ENCODE results near the gene SLC51B. TPM values are rescaled to one million over a fixed set of nuclear protein-coding genes. Genes with fewer than 3 reads are reported as not detected.

Gene SLC51B
- total RNA-seq, 2 experiments from 2014 or later, result not detected

- peak; percentile 27 for DNase-seq (ENCODE audit: low spot score)
- intact Hi-C loops (cut with micrococcal nuclease; ENCODE audit: unreplicated experiment), result loop anchor here (5.0 kb wide), 2 partner anchors 186 to 296 kb away; partner anchors contain the start of gene PLEKHO2
- Histone ChIP-seq H3K4me3 (ENCODE audit: low read depth, low read length, poor library complexity, severe bottlenecking) (peak overlapping the region; percentile 80), H3K27ac (ENCODE audit: low read depth, low read length, poor library complexity, severe bottlenecking) (no peak overlapping the region), H2AFZ (ENCODE audit: low read length) (peak overlapping the region; percentile 24; the same call in 1 of the 2 replicates), H4K20me1 (ENCODE audit: insufficient read depth, low read length) (no peaks in the 10 kb centered on the region), H3K79me2 (ENCODE audit: insufficient read depth, low read depth, low read length) (peaks cover 13% of the 10 kb centered on the region; the same call in 1 of the 2 replicates), H3K4me1 (ENCODE audit: insufficient read depth, low read length, poor library complexity, severe bottlenecking) (peaks cover 16% of the 10 kb centered on the region), H3K9me2 (ENCODE audit: insufficient read depth, low read length) (no peaks in the 10 kb centered on the region), H3K9me3 (ENCODE audit: low read length) (no peaks in the 10 kb centered on the region), H3K36me3 (ENCODE audit: insufficient read depth, low read length) (peaks cover 25% of the 10 kb centered on the region), H3K4me2 (ENCODE audit: low read length) (peak overlapping the region; percentile 75)
- ChIA-PET CTCF (ENCODE audit: unreplicated experiment) (no interaction called here), POLR2A (no interaction called here)
- BruUV-seq (replicated peaks), result no TSS peak
- TF ChIP-seq EZH2phosphoT487 (IDR thresholded peaks at IDR 0.05; ENCODE audit: borderline replicate concordance, low read depth, low read length), result no peak
- TF ChIP-seq, protein P1, sequence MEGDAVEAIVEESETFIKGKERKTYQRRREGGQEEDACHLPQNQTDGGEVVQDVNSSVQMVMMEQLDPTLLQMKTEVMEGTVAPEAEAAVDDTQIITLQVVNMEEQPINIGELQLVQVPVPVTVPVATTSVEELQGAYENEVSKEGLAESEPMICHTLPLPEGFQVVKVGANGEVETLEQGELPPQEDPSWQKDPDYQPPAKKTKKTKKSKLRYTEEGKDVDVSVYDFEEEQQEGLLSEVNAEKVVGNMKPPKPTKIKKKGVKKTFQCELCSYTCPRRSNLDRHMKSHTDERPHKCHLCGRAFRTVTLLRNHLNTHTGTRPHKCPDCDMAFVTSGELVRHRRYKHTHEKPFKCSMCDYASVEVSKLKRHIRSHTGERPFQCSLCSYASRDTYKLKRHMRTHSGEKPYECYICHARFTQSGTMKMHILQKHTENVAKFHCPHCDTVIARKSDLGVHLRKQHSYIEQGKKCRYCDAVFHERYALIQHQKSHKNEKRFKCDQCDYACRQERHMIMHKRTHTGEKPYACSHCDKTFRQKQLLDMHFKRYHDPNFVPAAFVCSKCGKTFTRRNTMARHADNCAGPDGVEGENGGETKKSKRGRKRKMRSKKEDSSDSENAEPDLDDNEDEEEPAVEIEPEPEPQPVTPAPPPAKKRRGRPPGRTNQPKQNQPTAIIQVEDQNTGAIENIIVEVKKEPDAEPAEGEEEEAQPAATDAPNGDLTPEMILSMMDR (conservative IDR thresholded peaks at IDR 0.05; ENCODE audit: low read length), result no peak
Observed at GRCh38 chr15:65028338-65028737, 16.8 kb upstream of the SLC51B start.

DNA sequence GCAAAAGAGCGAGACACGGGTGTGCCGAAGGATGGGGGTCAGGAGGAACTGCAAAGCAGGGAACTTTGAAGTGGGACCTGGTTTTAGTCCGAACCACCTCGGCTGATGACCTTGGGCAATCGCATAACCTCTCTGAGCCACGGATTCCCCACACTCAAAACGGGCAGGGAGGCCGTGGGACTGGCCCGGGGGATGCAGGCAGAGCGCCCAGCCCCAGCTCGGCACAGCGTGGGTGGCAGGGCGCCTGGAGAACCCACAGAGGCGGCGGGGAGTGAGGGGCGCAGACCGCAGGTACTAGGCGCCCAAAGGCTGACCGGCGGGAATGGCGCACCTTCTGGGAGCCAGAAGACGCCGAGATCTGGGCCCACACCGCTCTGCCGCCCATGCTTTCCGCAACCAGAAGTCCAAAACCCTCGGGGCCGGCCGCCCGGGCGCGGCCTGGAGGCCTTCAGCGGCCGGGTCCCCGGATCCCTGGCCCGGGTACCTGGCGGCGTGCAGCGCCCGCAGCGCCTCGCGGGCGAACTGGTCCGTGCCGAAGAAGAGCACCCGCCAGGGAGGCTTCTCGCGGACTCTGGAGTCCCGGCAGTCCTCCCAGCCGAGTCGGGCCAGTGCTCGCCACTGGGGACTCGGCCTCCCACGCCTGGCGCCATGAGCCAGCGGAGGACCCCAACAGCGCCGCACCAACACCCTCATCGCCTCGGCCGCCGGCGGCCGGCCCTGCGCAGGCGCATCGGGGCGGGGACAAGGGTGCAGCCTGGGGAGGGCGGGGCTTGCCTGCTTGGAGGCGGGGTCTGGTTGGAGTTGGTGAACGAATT, 16.1 kb upstream of the SLC51B start, which contains the start of gene MTFMT:
MTFMT (minus strand) TSS at position 719 of the 815 bp plus-strand sequence; CDS start at position 693, 26 bp downstream.
- peak; percentile 88 for DNase-seq (ENCODE audit: low spot score)
- H3K4me1 ChIP-seq (ENCODE audit: insufficient read depth, low read length, poor library complexity, severe bottlenecking), result peaks cover 23% of the 10 kb centered on the region
- peak within 1 kb of the TSS; percentile 24 for H2AFZ ChIP-seq (ENCODE audit: low read length)
- H4K20me1 ChIP-seq (ENCODE audit: insufficient read depth, low read length), result no peaks in the 10 kb centered on the region
- intact Hi-C loops (cut with micrococcal nuclease; ENCODE audit: unreplicated experiment), result loop anchor here (5.0 kb wide), 2 partner anchors 187 to 297 kb away; partner anchors contain the start of gene PLEKHO2
- no peak for TF ChIP-seq EZH2phosphoT487 (IDR thresholded peaks at IDR 0.05; ENCODE audit: borderline replicate concordance, low read depth, low read length)
- TF ChIP-seq, protein P1 (conservative IDR thresholded peaks at IDR 0.05; ENCODE audit: low read length), result no peak; the same call in 1 of the 2 replicates
- ChIA-PET CTCF (ENCODE audit: unreplicated experiment) (no interaction called here), POLR2A (no interaction called here)
- no peaks in the 10 kb centered on the region for H3K9me3 ChIP-seq (ENCODE audit: low read length)
- H3K79me2 ChIP-seq (ENCODE audit: insufficient read depth, low read depth, low read length), result peaks cover 13% of the 10 kb centered on the region; the same call in 1 of the 2 replicates
- BruUV-seq (replicated peaks), result no TSS peak
- H3K36me3 ChIP-seq (ENCODE audit: insufficient read depth, low read length), result peaks cover 25% of the 10 kb centered on the region
- peak within 1 kb of the TSS; percentile 75 for H3K4me2 ChIP-seq (ENCODE audit: low read length)
- no peak within 1 kb of the TSS for H3K27ac ChIP-seq (ENCODE audit: low read depth, low read length, poor library complexity, severe bottlenecking)
- no peaks in the 10 kb centered on the region for H3K9me2 ChIP-seq (ENCODE audit: insufficient read depth, low read length)
- H3K4me3 ChIP-seq (ENCODE audit: low read depth, low read length, poor library complexity, severe bottlenecking), result peak within 1 kb of the TSS; percentile 80

Measured in OCI-LY7 (cell line).